GM18907 (cell line): ENCODE results near the gene PDE4D.
"Not testable (repeated sequence)": the region's sequence is repeated elsewhere in the genome, so short reads cannot be mapped to it uniquely, and the experiment has no call there.

Source experiments
- ATAC-seq: cut with Tn5 transposase; IDR thresholded peaks from one replicate; pipeline ENCODE4 v1.9.1; 2021; ENCODE audit warnings: mild to moderate bottlenecking, moderate library complexity; ENCODE audit not compliant: unreplicated experiment

PDE4D gene

GRCh38 chr5:59618644-59619043, 274.9 kb downstream of the PDE4D start:
- no peak for ATAC-seq

GRCh38 chr5:59617186-59617771, 276.2 kb downstream of the PDE4D start:
- ATAC-seq = no peak

- ATAC-seq = no peak
Observed at GRCh38 chr5:59616413-59616812, 277.1 kb downstream of the PDE4D start.

GRCh38 chr5:59615272-59615671, 278.3 kb downstream of the PDE4D start:
- ATAC-seq = no peak

GRCh38 chr5:59609501-59610265, 283.8 kb downstream of the PDE4D start:
- ATAC-seq = peak; percentile 58

- ATAC-seq = peak; percentile 80
Observed at GRCh38 chr5:59608745-59609144, 284.8 kb downstream of the PDE4D start.

GRCh38 chr5:59607138-59607765, 286.3 kb downstream of the PDE4D start:
- no peak for ATAC-seq

GRCh38 chr5:59605915-59606314, 287.6 kb downstream of the PDE4D start:
- ATAC-seq = no peak

GRCh38 chr5:59604111-59604510, 289.4 kb downstream of the PDE4D start:
- ATAC-seq = no peak

GRCh38 chr5:59600998-59601397, 292.5 kb downstream of the PDE4D start:
- ATAC-seq = no peak

GRCh38 chr5:59600153-59600552, 293.4 kb downstream of the PDE4D start:
- ATAC-seq = no peak

GRCh38 chr5:59599729-59600128, 293.8 kb downstream of the PDE4D start:
- ATAC-seq = no peak

- peak; percentile 75 for ATAC-seq
Observed at GRCh38 chr5:59598547-59598874, 295.0 kb downstream of the PDE4D start.

GRCh38 chr5:59597690-59598546, 295.6 kb downstream of the PDE4D start:
- no peak for ATAC-seq

- ATAC-seq = no peak
Observed at GRCh38 chr5:59596586-59597350, 296.8 kb downstream of the PDE4D start.

GRCh38 chr5:59594118-59594517, 299.4 kb downstream of the PDE4D start:
- ATAC-seq = not testable (repeated sequence)

GRCh38 chr5:59593439-59594007, 300.0 kb downstream of the PDE4D start:
- ATAC-seq = no peak

GRCh38 chr5:59592101-59592500, 301.4 kb downstream of the PDE4D start:
- no peak for ATAC-seq

- ATAC-seq = peak; percentile 95
Observed at GRCh38 chr5:59591162-59591561, 302.4 kb downstream of the PDE4D start.

- ATAC-seq = no peak
Observed at GRCh38 chr5:59588922-59589321, 304.6 kb downstream of the PDE4D start.
